ENCODE measurements around the gene SERGEF. TPM values are rescaled to one million over a fixed set of nuclear protein-coding genes. Genes with fewer than 3 reads are reported as not detected.

Gene SERGEF
- polyA plus RNA-seq, 1 of the 3 experiments (the other 2 are of a cell fraction), result 23.1 TPM

- Histone ChIP-seq H2AFZ (ENCODE audit: low read depth) (no peak overlapping the region), H3F3A (replicated peaks; ENCODE audit: insufficient read depth) (no peaks in the 10 kb centered on the region), H4K20me1 (ENCODE audit: insufficient read depth) (no peaks in the 10 kb centered on the region), H3K27me3 (ENCODE audit: insufficient read depth) (peaks cover 6% of the 10 kb centered on the region; the same call in 1 of the 2 replicates), H3K4me2 (no peak overlapping the region), H3K9ac (no peak overlapping the region), H3K36me3 (replicated peaks in 1 of 2; ENCODE audit: control insufficient read depth in 1 of 2, insufficient read depth in 2 of 2, low read length in 1 of 2) (no peaks in the 10 kb centered on the region), H3K27ac (ENCODE audit: low read depth in 2 of 2, low read length in 1 of 2) (no peak overlapping the region), H3K4me3 (ENCODE audit: low read depth in 2 of 2, low read length in 1 of 2) (no peak overlapping the region), H3K9me3 (no peaks in the 10 kb centered on the region), H3K4me1 (ENCODE audit: control insufficient read depth in 1 of 2, insufficient read depth in 2 of 2, low read depth in 1 of 2, low read length in 1 of 2) (no peaks in the 10 kb centered on the region), H3K79me2 (ENCODE audit: insufficient read depth) (no peaks in the 10 kb centered on the region), H3K9me2 (no peaks in the 10 kb centered on the region)
- ChIA-PET POLR2A (no interaction called here), CTCF (interaction anchor here (1.7 kb wide), 1 partner anchor 88 kb away, joined by 5 read pairs; no protein-coding TSS in a partner anchor)
- no peak for TF ChIP-seq NFIC (IDR thresholded peaks at IDR 0.05; ENCODE audit: borderline replicate concordance)
- no peak for TF ChIP-seq GABPA (IDR thresholded peaks at IDR 0.05; ENCODE audit: low read depth)
- no peak for TF ChIP-seq FOXM1 (IDR thresholded peaks at IDR 0.05; ENCODE audit: low read depth)
- no peak for TF ChIP-seq TEAD4 (IDR thresholded peaks at IDR 0.05; ENCODE audit: borderline replicate concordance, insufficient read depth)
- no peak for TF ChIP-seq NRF1 (IDR thresholded peaks at IDR 0.05; ENCODE audit: low read depth, low read length)
- no peak for TF ChIP-seq MAX (IDR thresholded peaks at IDR 0.05; ENCODE audit: low read depth)
- no peak for TF ChIP-seq SMC3 (IDR thresholded peaks at IDR 0.05; ENCODE audit: low read depth, low read length)
- TF ChIP-seq RXRA (IDR thresholded peaks at IDR 0.05; ENCODE audit: borderline replicate concordance, low read depth), result no peak
- TF ChIP-seq MEF2A (IDR thresholded peaks at IDR 0.05; ENCODE audit: borderline replicate concordance, low read depth), result no peak
- TF ChIP-seq RCOR1 (IDR thresholded peaks at IDR 0.05; ENCODE audit: low read length), result no peak
- no peak for TF ChIP-seq TCF12 (IDR thresholded peaks at IDR 0.05)
- TF ChIP-seq RAD21 (IDR thresholded peaks at IDR 0.05; ENCODE audit: low read length), result no peak
- TF ChIP-seq, protein P1, sequence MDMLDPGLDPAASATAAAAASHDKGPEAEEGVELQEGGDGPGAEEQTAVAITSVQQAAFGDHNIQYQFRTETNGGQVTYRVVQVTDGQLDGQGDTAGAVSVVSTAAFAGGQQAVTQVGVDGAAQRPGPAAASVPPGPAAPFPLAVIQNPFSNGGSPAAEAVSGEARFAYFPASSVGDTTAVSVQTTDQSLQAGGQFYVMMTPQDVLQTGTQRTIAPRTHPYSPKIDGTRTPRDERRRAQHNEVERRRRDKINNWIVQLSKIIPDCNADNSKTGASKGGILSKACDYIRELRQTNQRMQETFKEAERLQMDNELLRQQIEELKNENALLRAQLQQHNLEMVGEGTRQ (IDR thresholded peaks at IDR 0.05; ENCODE audit: borderline replicate concordance, low read depth, low read length), result no peak
- TF ChIP-seq SIN3A (IDR thresholded peaks at IDR 0.05; ENCODE audit: borderline replicate concordance, low read depth, low read length), result no peak
- no peak for TF ChIP-seq FOXJ3 (CRISPR knock-in tag; IDR thresholded peaks at IDR 0.05)
- TF ChIP-seq, protein P2, sequence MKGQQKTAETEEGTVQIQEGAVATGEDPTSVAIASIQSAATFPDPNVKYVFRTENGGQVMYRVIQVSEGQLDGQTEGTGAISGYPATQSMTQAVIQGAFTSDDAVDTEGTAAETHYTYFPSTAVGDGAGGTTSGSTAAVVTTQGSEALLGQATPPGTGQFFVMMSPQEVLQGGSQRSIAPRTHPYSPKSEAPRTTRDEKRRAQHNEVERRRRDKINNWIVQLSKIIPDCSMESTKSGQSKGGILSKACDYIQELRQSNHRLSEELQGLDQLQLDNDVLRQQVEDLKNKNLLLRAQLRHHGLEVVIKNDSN (IDR thresholded peaks at IDR 0.05; ENCODE audit: borderline replicate concordance, low read depth), result no peak
- no peak for TF ChIP-seq EZH2phosphoT487 (IDR thresholded peaks at IDR 0.05; ENCODE audit: borderline replicate concordance, low read depth)
- no peak for TF ChIP-seq TAF1 (IDR thresholded peaks at IDR 0.05; ENCODE audit: borderline replicate concordance, low read depth, low read length)
- no peak for TF ChIP-seq FOSL2 (IDR thresholded peaks at IDR 0.05; ENCODE audit: borderline replicate concordance, low read depth)
- no peak for TF ChIP-seq ZBTB33 (IDR thresholded peaks at IDR 0.05; ENCODE audit: borderline replicate concordance, low read depth)
- WGBS (ENCODE audit: low lambda C conversion rate), result 66% methylated on average over 2 of the region's 2 CpGs
- DNase-seq, result no peak
These were observed 14.6 kb upstream of the SERGEF start for GRCh38 chr11:18027475-18027874.

Measured in SK-N-SH (cell line).